ENCODE measurements around the gene SLC25A11.

- TF ChIP-seq CTCF (IDR thresholded peaks at IDR 0.05; ENCODE audit: insufficient read depth, low read depth, low read length) (no peak), EZH2 (IDR thresholded peaks at IDR 0.05; ENCODE audit: insufficient read depth, low read length) (no peak)
These were observed 30.4 kb upstream of the SLC25A11 start for GRCh38 chr17:4970273-4970672.

All from astrocyte (in vitro differentiated cells and primary cell).